ENCODE measurements around the gene PNKD. TPM values are rescaled to one million over a fixed set of nuclear protein-coding genes. Genes with fewer than 3 reads are reported as not detected.

Gene PNKD
- total and polyA plus RNA-seq, 2 of the 8 experiments (the other 6 are each of a cell fraction or from before 2014, with no cell fraction given) = 43.9 to 65.4 TPM

DNA sequence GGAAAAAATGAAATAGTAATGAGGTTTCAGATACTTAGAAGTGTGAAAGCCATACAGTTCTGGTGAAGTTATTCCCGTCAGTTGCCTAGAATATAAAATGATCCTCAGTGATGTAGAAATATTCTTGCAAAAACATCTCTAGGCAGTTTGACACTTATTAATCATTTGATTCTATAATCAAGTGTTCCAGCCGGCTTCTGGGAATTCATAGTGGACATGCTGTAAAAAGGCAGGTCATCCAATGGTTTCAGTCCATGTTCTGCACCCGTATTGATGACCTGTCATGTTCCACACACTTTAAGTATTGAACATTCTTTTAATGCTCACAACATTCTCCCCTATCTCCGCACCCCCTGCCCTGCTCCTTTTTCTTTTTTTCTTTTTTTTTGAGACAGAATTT, 33.5 kb upstream of the PNKD start:
- H3K23me2 ChIP-seq (ENCODE audit: low read depth, low read length) = no peaks in the 10 kb centered on the region
- no peak overlapping the region for H4K5ac ChIP-seq (ENCODE audit: insufficient read length, low read depth, low read length)
- no peak overlapping the region for H4K8ac ChIP-seq (ENCODE audit: extremely low read depth, insufficient read depth, low read length)
- H3K4me2 ChIP-seq (ENCODE audit: insufficient read depth in 1 of 2, low read depth in 2 of 2, low read length in 2 of 2) = no peak overlapping the region
- peaks cover 24 to 78% (median 60%) of the 10 kb centered on the region in 4 experiments; a peak in 7 of 8 replicates for H3K36me3 ChIP-seq (ENCODE audit: control insufficient read depth in 2 of 4, insufficient read depth in 4 of 4, low read length in 3 of 4)
- no peaks in the 10 kb centered on the region for H3K79me2 ChIP-seq (ENCODE audit: control insufficient read depth in 1 of 2, insufficient read depth in 2 of 2, low read length in 2 of 2)
- FAIRE-seq (no peak), DNase-seq (ENCODE audit: low read depth in 1 of 2, low spot score in 2 of 2) (no peak)
- no peak overlapping the region for H2BK12ac ChIP-seq (ENCODE audit: low read depth, low read length)
- no peak overlapping the region for H3K4ac ChIP-seq (replicated peaks; ENCODE audit: insufficient read length, low read depth, low read length)
- ChIA-PET POLR2A (ENCODE audit: partially characterized antibody) (no interaction called here), CTCF (ENCODE audit: partially characterized antibody) (interaction anchor here (0.7 kb wide), 1 partner anchor 9 kb away, joined by 3 read pairs; no protein-coding TSS in a partner anchor)
- H2BK15ac ChIP-seq (ENCODE audit: low read length) = no peak overlapping the region
- no peak overlapping the region for H3K27ac ChIP-seq (ENCODE audit: low read depth, low read length)
- H3K14ac ChIP-seq (ENCODE audit: insufficient read length) = no peak overlapping the region
- no peaks in the 10 kb centered on the region for H3K79me1 ChIP-seq (ENCODE audit: low read depth, low read length)
- TF ChIP-seq CHD2 (IDR thresholded peaks at IDR 0.05; ENCODE audit: low read length) (no peak), BACH1 (IDR thresholded peaks at IDR 0.05; ENCODE audit: low read length) (no peak)
- H3K4me1 ChIP-seq (replicated peaks in 1 of 4; ENCODE audit: control insufficient read depth in 3 of 4, insufficient read depth in 4 of 4, low read length in 3 of 4) = no peaks in the 10 kb centered on the region
- H2BK20ac ChIP-seq (ENCODE audit: low read length) = no peak overlapping the region
- H4K20me1 ChIP-seq (replicated peaks in 1 of 2; ENCODE audit: control insufficient read depth in 1 of 2, insufficient read depth in 2 of 2, low read length in 2 of 2) = peaks cover 0 to 1% of the 10 kb centered on the region in 2 experiments
- H3K9me3 ChIP-seq (ENCODE audit: insufficient read depth in 2 of 2, low read depth in 1 of 2, low read length in 1 of 2) = no peaks in the 10 kb centered on the region
- H3K9ac ChIP-seq (replicated peaks in 1 of 4; ENCODE audit: extremely low read depth in 1 of 4, low read depth in 3 of 4, low read length in 3 of 4) = no peak overlapping the region
- H3K18ac ChIP-seq (ENCODE audit: extremely low read depth, low read length) = no peak overlapping the region
- H3K4me3 ChIP-seq (ENCODE audit: extremely low read depth in 1 of 4, insufficient read depth in 2 of 4, low read depth in 3 of 4, low read length in 4 of 4) = no peak overlapping the region
- H3K27me3 ChIP-seq (replicated peaks in 1 of 4; ENCODE audit: control insufficient read depth in 3 of 4, extremely low read depth in 1 of 4, insufficient read depth in 3 of 4, low read length in 3 of 4) = no peaks in the 10 kb centered on the region
- H2AK5ac ChIP-seq (ENCODE audit: low read depth, low read length) = no peak overlapping the region
- no peak overlapping the region for H2BK5ac ChIP-seq (ENCODE audit: low read depth, low read length)
- WGBS, 2 experiments (ENCODE audit: extremely low coverage in 1 of 2, insufficient coverage in 1 of 2, insufficient read length in 1 of 2, insufficient replicate concordance in 2 of 2, low coverage in 1 of 2, low lambda C conversion rate in 2 of 2, missing lambda C conversion rate in 1 of 2) = 92% methylated on average over 4 of the region's 4 CpGs; no CpG with 5 or more reads in 1 of the 2 experiments
- no peak overlapping the region for H3K56ac ChIP-seq (replicated peaks; ENCODE audit: insufficient read length, low read depth, low read length)
- H2AFZ ChIP-seq (ENCODE audit: low read length) = no peak overlapping the region
- H4K91ac ChIP-seq (replicated peaks; ENCODE audit: insufficient read length, low read length) = no peak overlapping the region
- no peak overlapping the region for H2BK120ac ChIP-seq (replicated peaks; ENCODE audit: low read depth, low read length)
- H3K23ac ChIP-seq (ENCODE audit: insufficient read length) = no peak overlapping the region
